Astrocyte of the cerebellum (primary cell): Measurements from ENCODE around the gene ZBBX.
A peak's percentile ranks its signal among the peaks of the same experiment; 100 is the strongest.

Source experiments
- DNase-seq: peaks from one replicate; pipeline ENCODE4 v3.0.0-alpha.2; 2011; ENCODE audit warnings: low read depth
- H3K4me3 ChIP-seq: 2 replicates; pipeline ENCODE4 v1.5.1; 2011; ENCODE audit warnings: mild to moderate bottlenecking, low read depth, low read length, moderate library complexity
- in situ Hi-C: cut with HindIII; loops from 2 replicates; pipeline ENCODE4 v1.10.0; 2017; ENCODE audit warnings: low sequenced_read_pairs
- TF ChIP-seq, protein P1 (sequence below): IDR thresholded peaks from 2 replicates; pipeline ENCODE4 v1.5.1; 2012; ENCODE audit warnings: low read length, low read depth, moderate library complexity, mild to moderate bottlenecking; ENCODE audit errors: missing control alignments

The ZBBX gene

DNA sequence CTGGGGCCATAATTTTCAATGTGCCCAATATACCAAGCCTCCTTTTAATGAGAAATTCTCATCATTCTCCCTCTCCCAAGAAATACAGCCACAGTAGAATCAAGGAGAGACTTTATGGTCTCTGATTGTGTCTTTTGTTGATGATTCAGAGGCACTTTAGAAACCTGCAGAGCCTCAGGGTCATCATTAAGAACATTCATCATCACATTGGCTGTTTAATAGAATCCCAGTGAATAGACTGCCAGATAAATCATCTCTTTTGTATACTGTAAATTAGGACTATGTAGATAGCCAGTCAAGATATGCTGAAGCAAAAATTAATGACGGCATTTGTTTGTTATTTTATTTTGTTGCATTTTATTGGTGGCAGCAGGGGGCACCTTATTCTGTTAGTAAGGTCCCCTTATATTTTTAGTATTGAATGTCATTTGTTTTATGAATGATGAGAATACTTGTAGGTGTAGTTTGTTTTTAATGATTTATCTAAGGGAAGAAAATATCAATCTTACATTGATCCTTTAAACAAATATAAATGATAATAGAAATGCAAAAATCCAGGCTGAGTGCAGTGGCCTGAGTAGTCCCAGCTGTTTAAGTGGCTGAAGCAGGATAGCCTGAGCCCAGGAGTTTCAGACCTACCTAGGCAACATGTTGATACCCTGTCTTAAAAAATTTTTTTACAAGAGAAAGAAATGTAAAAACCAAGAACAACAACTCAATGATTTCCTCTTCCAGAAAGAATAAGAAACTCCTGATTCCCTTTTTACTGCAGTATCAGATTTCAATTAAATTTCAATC is 138.8 kb downstream of the ZBBX start:
- TF ChIP-seq, protein P1, sequence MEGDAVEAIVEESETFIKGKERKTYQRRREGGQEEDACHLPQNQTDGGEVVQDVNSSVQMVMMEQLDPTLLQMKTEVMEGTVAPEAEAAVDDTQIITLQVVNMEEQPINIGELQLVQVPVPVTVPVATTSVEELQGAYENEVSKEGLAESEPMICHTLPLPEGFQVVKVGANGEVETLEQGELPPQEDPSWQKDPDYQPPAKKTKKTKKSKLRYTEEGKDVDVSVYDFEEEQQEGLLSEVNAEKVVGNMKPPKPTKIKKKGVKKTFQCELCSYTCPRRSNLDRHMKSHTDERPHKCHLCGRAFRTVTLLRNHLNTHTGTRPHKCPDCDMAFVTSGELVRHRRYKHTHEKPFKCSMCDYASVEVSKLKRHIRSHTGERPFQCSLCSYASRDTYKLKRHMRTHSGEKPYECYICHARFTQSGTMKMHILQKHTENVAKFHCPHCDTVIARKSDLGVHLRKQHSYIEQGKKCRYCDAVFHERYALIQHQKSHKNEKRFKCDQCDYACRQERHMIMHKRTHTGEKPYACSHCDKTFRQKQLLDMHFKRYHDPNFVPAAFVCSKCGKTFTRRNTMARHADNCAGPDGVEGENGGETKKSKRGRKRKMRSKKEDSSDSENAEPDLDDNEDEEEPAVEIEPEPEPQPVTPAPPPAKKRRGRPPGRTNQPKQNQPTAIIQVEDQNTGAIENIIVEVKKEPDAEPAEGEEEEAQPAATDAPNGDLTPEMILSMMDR = no peak
- in situ Hi-C loops = no loop called here
- no peak for DNase-seq
- H3K4me3 ChIP-seq = no peak overlapping the region

- in situ Hi-C loops = no loop called here
- H3K4me3 ChIP-seq = no peak overlapping the region
- TF ChIP-seq, protein P1 = no peak
- DNase-seq = peak; percentile 58
These were observed 152.0 kb downstream of the ZBBX start for GRCh38 chr3:167228135-167228534.

DNA sequence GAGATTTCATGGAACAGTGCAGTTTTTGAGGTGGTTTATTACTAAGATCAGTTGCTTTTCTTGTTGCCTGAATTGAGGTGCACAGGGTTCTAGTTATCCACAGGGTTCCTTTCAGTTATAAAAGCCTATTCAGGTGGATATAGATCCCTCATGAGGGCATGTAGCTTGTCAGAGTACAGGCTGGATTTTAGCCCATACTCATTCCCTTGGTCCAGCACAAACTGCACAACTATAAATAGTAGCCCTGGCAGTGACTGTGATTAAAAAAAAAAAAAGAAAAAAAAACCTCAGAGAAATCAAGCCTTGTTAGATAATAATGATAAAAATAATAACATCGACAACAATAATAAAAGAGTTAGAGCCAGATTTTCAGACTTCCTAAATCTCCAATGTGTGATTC is 154.3 kb downstream of the ZBBX start:
- DNase-seq = no peak
- in situ Hi-C loops = no loop called here
- TF ChIP-seq, protein P1 = no peak
- no peak overlapping the region for H3K4me3 ChIP-seq

GRCh38 chr3:167209011-167209410 is 171.1 kb downstream of the ZBBX start:
- no peak for DNase-seq

GRCh38 chr3:167203062-167203461 is 177.0 kb downstream of the ZBBX start:
- no peak overlapping the region for H3K4me3 ChIP-seq
- in situ Hi-C loops = no loop called here
- no peak for DNase-seq
- TF ChIP-seq, protein P1 = no peak

More at GRCh38 chr3:167209011-167209410, 171.1 kb downstream of the ZBBX start:
- TF ChIP-seq, protein P1 = no peak
- in situ Hi-C loops = no loop called here
- no peak overlapping the region for H3K4me3 ChIP-seq

GRCh38 chr3:167198949-167199600 is 181.0 kb downstream of the ZBBX start:
- in situ Hi-C loops = no loop called here
- no peak overlapping the region for H3K4me3 ChIP-seq
- TF ChIP-seq, protein P1 = no peak
- DNase-seq = no peak
